Left ventricle myocardium inferior (tissue), 1 donor: Measurements from ENCODE around the gene MGST3. TPM values are rescaled to one million over a fixed set of nuclear protein-coding genes. Genes with fewer than 3 reads are reported as not detected.
"Not testable (repeated sequence)": the region's sequence is repeated elsewhere in the genome, so short reads cannot be mapped to it uniquely, and the experiment has no call there.

Experiments used
- DNase-seq: peaks from one replicate; pipeline ENCODE4 v3.0.0-alpha.2; 2020
- H3K27ac ChIP-seq: fragments of 200-600 bp; replicated peaks from 2 replicates; pipeline ENCODE4 v1.8.0; 2021
- H3K27me3 ChIP-seq: fragments of 200-600 bp; 2 replicates; pipeline ENCODE4 v1.8.0; 2021; ENCODE audit warnings: low read depth
- H3K36me3 ChIP-seq: fragments of 200-600 bp; 2 replicates; pipeline ENCODE4 v1.8.0; 2021
- H3K4me1 ChIP-seq: fragments of 200-600 bp; 2 replicates; pipeline ENCODE4 v1.8.0; 2021
- H3K4me3 ChIP-seq: fragments of 200-600 bp; 2 replicates; pipeline ENCODE4 v1.8.0; 2021; ENCODE audit warnings: mild to moderate bottlenecking, moderate library complexity
- H3K9me3 ChIP-seq: fragments of 200-600 bp; replicated peaks from 2 replicates; pipeline ENCODE4 v1.8.0; 2021
- CTCF ChIP-seq: fragments of 200-600 bp; IDR thresholded peaks from 2 replicates; pipeline ENCODE4 v1.8.0; 2021; ENCODE audit warnings: antibody characterized with exemption, mild to moderate bottlenecking, borderline replicate concordance
- intact Hi-C: fragments of 100-400 bp; cut with micrococcal nuclease; formaldehyde crosslinking; loops from one replicate; pipeline ENCODE4 v1.11.0; 2022
- total RNA-seq: library from RNA; stranded (reverse); fragmentation: NEBNext Ultra II Directional; extraction: Animal tissue kit (Norgen Biotek cat#: 25700); gene quantifications from one replicate; pipeline ENCODE4 v1.2.1, GENCODE V29; 2021
- donor health status: DM: no; HTN: yes; CAD: no; lungs with severe emphysema.

Gene MGST3
- total RNA-seq, 1 donor from 2014 or later: 718 TPM

- no peak for TF ChIP-seq CTCF
- intact Hi-C loops: no loop called here
- no peaks in the 10 kb centered on the region for H3K36me3 ChIP-seq
- H3K4me1 ChIP-seq: no peaks in the 10 kb centered on the region
- H3K9me3 ChIP-seq: no peaks in the 10 kb centered on the region
- no peak for DNase-seq
- H3K27me3 ChIP-seq: peaks cover 12% of the 10 kb centered on the region
- no peak overlapping the region for H3K4me3 ChIP-seq
- no peak overlapping the region for H3K27ac ChIP-seq
Observed at GRCh38 chr1:165605246-165605645, 25.8 kb upstream of the MGST3 start.

GRCh38 chr1:165606676-165607075 is 24.4 kb upstream of the MGST3 start:
- intact Hi-C loops: not testable (repeated sequence)

GRCh38 chr1:165610866-165611265 is 20.2 kb upstream of the MGST3 start:
- Histone ChIP-seq H3K36me3 (no peaks in the 10 kb centered on the region), H3K4me1 (no peaks in the 10 kb centered on the region), H3K4me3 (no peak overlapping the region), H3K27ac (no peak overlapping the region), H3K9me3 (no peaks in the 10 kb centered on the region), H3K27me3 (peaks cover 33% of the 10 kb centered on the region)
- intact Hi-C loops: no loop called here
- TF ChIP-seq CTCF: no peak
- DNase-seq: no peak

More at GRCh38 chr1:165606676-165607075, 24.4 kb upstream of the MGST3 start:
- H3K27me3 ChIP-seq: peaks cover 27% of the 10 kb centered on the region
- H3K4me3 ChIP-seq, H3K36me3 ChIP-seq, H3K4me1 ChIP-seq, H3K9me3 ChIP-seq, DNase-seq, H3K27ac ChIP-seq: not testable (repeated sequence)

GRCh38 chr1:165612062-165612461 is 19.0 kb upstream of the MGST3 start:
- Histone ChIP-seq H3K9me3 (no peaks in the 10 kb centered on the region), H3K4me3 (no peak overlapping the region), H3K27me3 (peaks cover 33% of the 10 kb centered on the region), H3K36me3 (no peaks in the 10 kb centered on the region), H3K27ac (no peak overlapping the region), H3K4me1 (no peaks in the 10 kb centered on the region)
- intact Hi-C loops: no loop called here
- no peak for DNase-seq
- no peak for TF ChIP-seq CTCF

GRCh38 chr1:165616054-165616612 is 14.9 kb upstream of the MGST3 start:
- Histone ChIP-seq H3K27me3 (peaks cover 11% of the 10 kb centered on the region), H3K4me3 (no peak overlapping the region), H3K36me3 (no peaks in the 10 kb centered on the region), H3K4me1 (no peaks in the 10 kb centered on the region), H3K9me3 (no peaks in the 10 kb centered on the region), H3K27ac (no peak overlapping the region)
- no peak for TF ChIP-seq CTCF
- no peak for DNase-seq
- intact Hi-C loops: no loop called here

GRCh38 chr1:165616987-165617546 is 14.0 kb upstream of the MGST3 start:
- intact Hi-C loops: no loop called here

More at GRCh38 chr1:165616987-165617546, 14.0 kb upstream of the MGST3 start:
- peaks cover 2% of the 10 kb centered on the region for H3K27me3 ChIP-seq
- no peak for TF ChIP-seq CTCF
- H3K27ac ChIP-seq: no peak overlapping the region
- H3K4me1 ChIP-seq: no peaks in the 10 kb centered on the region
- no peak for DNase-seq
- no peaks in the 10 kb centered on the region for H3K9me3 ChIP-seq
- H3K36me3 ChIP-seq: no peaks in the 10 kb centered on the region
- H3K4me3 ChIP-seq: no peak overlapping the region
